Stimulated activated CD4-positive, alpha-beta T cell treated with anti-CD3 and anti-CD28 coated beads, Interleukin-2, amount 100 ng/mL, for 24 hours (primary cell): ENCODE measurements around the gene ESAM.
"Not testable (repeated sequence)": the region's sequence is repeated elsewhere in the genome, so short reads cannot be mapped to it uniquely, and the experiment has no call there.

Source experiments
- DNase-seq, 2 donors: peaks; one replicate each; pipeline ENCODE4 v3.0.0-alpha.2; 2020

The ESAM gene

GRCh38 chr11:124762105-124762623, at the start of gene ESAM:
Gene ESAM, minus strand, starts transcription at chr11:124762290. Its CDS starts 136 bp downstream, at chr11:124762154.
- DNase-seq, result peak; percentile 66 to 77

GRCh38 chr11:124811399-124812125, 49.5 kb upstream of the ESAM start:
- DNase-seq, result no peak

- DNase-seq, result no peak
Observed at GRCh38 chr11:124807660-124808270, 45.7 kb upstream of the ESAM start.

GRCh38 chr11:124807201-124807600, 45.1 kb upstream of the ESAM start:
- no peak for DNase-seq

GRCh38 chr11:124804884-124805283, 42.8 kb upstream of the ESAM start:
- DNase-seq, result no peak

- DNase-seq, result no peak
Observed at GRCh38 chr11:124801636-124802312, 39.7 kb upstream of the ESAM start.

- no peak for DNase-seq
Observed at GRCh38 chr11:124801014-124801413, 38.9 kb upstream of the ESAM start.

GRCh38 chr11:124800226-124800929, 38.3 kb upstream of the ESAM start, which contains the start of gene MSANTD2:
Gene MSANTD2, minus strand, starts transcription at chr11:124800406. Its CDS starts 26 bp downstream, at chr11:124800380.
- DNase-seq, result peak; percentile 81 to 86

- DNase-seq, result peak; percentile 43 to 57
Observed at GRCh38 chr11:124799348-124800225, 37.5 kb upstream of the ESAM start.

- DNase-seq, result no peak
Observed at GRCh38 chr11:124798991-124799347, 36.9 kb upstream of the ESAM start.

- no peak for DNase-seq
Observed at GRCh38 chr11:124796312-124796711, 34.2 kb upstream of the ESAM start.

- no peak for DNase-seq
Observed at GRCh38 chr11:124793466-124794278, 31.6 kb upstream of the ESAM start.

- no peak for DNase-seq
Observed at GRCh38 chr11:124791626-124792341, 29.7 kb upstream of the ESAM start.

GRCh38 chr11:124788521-124788920, 26.4 kb upstream of the ESAM start:
- DNase-seq, result no peak

GRCh38 chr11:124784051-124784450, 22.0 kb upstream of the ESAM start:
- no peak for DNase-seq

GRCh38 chr11:124783002-124783401, 20.9 kb upstream of the ESAM start:
- no peak for DNase-seq

- DNase-seq, result no peak
Observed at GRCh38 chr11:124779568-124779967, 17.5 kb upstream of the ESAM start.

GRCh38 chr11:124778281-124778680, 16.2 kb upstream of the ESAM start:
- no peak for DNase-seq

- DNase-seq, result no peak
Observed at GRCh38 chr11:124776865-124777645, 15.0 kb upstream of the ESAM start.

- DNase-seq, result not testable (repeated sequence)
Observed at GRCh38 chr11:124770959-124771358, 8.9 kb upstream of the ESAM start.
